Spleen (tissue), 11 donors: Measurements from ENCODE around the gene ADRA2B. TPM values are rescaled to one million over a fixed set of nuclear protein-coding genes. Genes with fewer than 3 reads are reported as not detected.
A peak's percentile ranks its signal among the peaks of the same experiment; 100 is the strongest.
"Not testable (repeated sequence)": the region's sequence is repeated elsewhere in the genome, so short reads cannot be mapped to it uniquely, and the experiment has no call there.

Experiments used
- DNase-seq: peaks from one replicate; pipeline ENCODE4 v3.0.0-alpha.2; 2020
- H3K27ac ChIP-seq, 8 donors: fragments of 200-600 bp; sonication (generic) in 7 of 8; 1 replicate in 4 of 8; 2 replicates in 4 of 8; pipeline versions ENCODE4 v1.5.0 to v1.8.0; 2016 to 2021; ENCODE audit warnings: inconsistent platforms in 4 of 8, mild to moderate bottlenecking in 4 of 8, moderate library complexity in 1 of 8
- H3K27me3 ChIP-seq, 7 donors: fragments of 200-600 bp; sonication (generic) in 6 of 7; replicated peaks in 1 of 7; 1 replicate in 4 of 7; 2 replicates in 3 of 7; pipeline versions ENCODE4 v1.5.0 to v1.8.0; 2016 to 2021; ENCODE audit warnings: inconsistent platforms in 3 of 7, mild to moderate bottlenecking in 1 of 7
- H3K36me3 ChIP-seq, 6 donors: fragments of 200-600 bp; sonication (generic) in 5 of 6; 1 replicate in 4 of 6; 2 replicates in 2 of 6; pipeline versions ENCODE4 v1.5.0 to v1.8.0; 2016 to 2021; ENCODE audit warnings: inconsistent platforms in 2 of 6
- H3K4me1 ChIP-seq, 6 donors: fragments of 200-600 bp; sonication (generic) in 5 of 6; 1 replicate in 3 of 6; 2 replicates in 3 of 6; pipeline versions ENCODE4 v1.5.0 to v1.8.0; 2016 to 2021; ENCODE audit warnings: inconsistent platforms in 3 of 6
- H3K4me3 ChIP-seq, 8 donors: fragments of 200-600 bp; sonication (generic) in 7 of 8; 1 replicate in 4 of 8; 2 replicates in 4 of 8; pipeline versions ENCODE4 v1.5.0 to v1.8.0; 2016 to 2021; ENCODE audit warnings: inconsistent platforms in 4 of 8, mild to moderate bottlenecking in 4 of 8, moderate library complexity in 2 of 8
- H3K9me3 ChIP-seq, 8 donors: fragments of 200-600 bp; sonication (generic) in 7 of 8; 1 replicate in 4 of 8; 2 replicates in 4 of 8; pipeline versions ENCODE4 v1.5.0 to v1.8.0; 2016 to 2021; ENCODE audit warnings: inconsistent platforms in 4 of 8
- POLR2A ChIP-seq, 3 donors: fragments of 450-650 bp; IDR thresholded peaks; one replicate each; pipeline ENCODE4 v1.5.1; 2017; ENCODE audit warnings: antibody characterized with exemption in 3 of 3, mild to moderate bottlenecking in 1 of 3
- POLR2AphosphoS5 ChIP-seq, 3 donors: sonication (generic); formaldehyde crosslinking; IDR thresholded peaks; one replicate each; pipeline ENCODE4 v1.5.1; 2017; ENCODE audit warnings: antibody characterized with exemption in 3 of 3
- WGBS, 5 donors: extraction: QIAGEN DNeasy Blood & Tissue Kit in 3 of 5; methylation state at CpG; one replicate each; pipeline versions ENCODE4 v1.1.5 to v1.1.7; 2013 to 2018; 5-methylcytosine and 5-hydroxymethylcytosine counted together
- intact Hi-C: fragments of 100-400 bp; cut with DNase I; formaldehyde crosslinking; loops from one replicate; pipeline ENCODE4 v1.15.0; 2023; ENCODE audit warnings: low total_unique reads
- polyA plus RNA-seq, 3 donors: library from polyadenylated mRNA; stranded (reverse); fragments of 200-250 nt; gene quantifications; one replicate each; pipeline ENCODE4 v1.2.1, GENCODE V29; 2013
- total RNA-seq, 7 donors: library from RNA; depleted of rRNA in 3 of 7; stranded (reverse); fragments of >200 nt in 3 of 7; fragmentation: NEBNext Ultra II Directional in 4 of 7; extraction: Animal tissue kit (Norgen Biotek cat#: 25700) in 4 of 7; gene quantifications; one replicate each; pipeline versions ENCODE4 v1.1.0 to v1.2.1, GENCODE V29; 2016 to 2021
- TF ChIP-seq, protein P1 (sequence below), 11 experiments: fragments of 200-600 bp in 7 of 11; fragments of 450-650 bp in 4 of 11; sonication (generic) in 4 of 11; IDR thresholded peaks in 8 of 11; conservative IDR thresholded peaks in 3 of 11; 1 replicate in 7 of 11; 2 replicates in 4 of 11; pipeline versions ENCODE4 v1.4.0 to v1.8.0; 2016 to 2021; ENCODE audit warnings: antibody characterized with exemption in 11 of 11, inconsistent platforms in 4 of 11, mild to moderate bottlenecking in 1 of 11
- donor health status: healthy with polysubstance abuse.
- donor health status: DM: no; HTN: no; CAD: no; lungs with moderate emphysema.
- donor health status: DM: no; HTN: no; CAD: no.
- donor health status: Bipolar disorder and iron deficiency.
- donor health status: healthy.
- donor health status: DM: no; HTN: no; CAD: no.
- donor health status: DM: yes; HTN: yes; CAD: no.

ADRA2B gene
- total and polyA plus RNA-seq, 10 donors = 1.8 to 14.2 (median 5.2) TPM

DNA sequence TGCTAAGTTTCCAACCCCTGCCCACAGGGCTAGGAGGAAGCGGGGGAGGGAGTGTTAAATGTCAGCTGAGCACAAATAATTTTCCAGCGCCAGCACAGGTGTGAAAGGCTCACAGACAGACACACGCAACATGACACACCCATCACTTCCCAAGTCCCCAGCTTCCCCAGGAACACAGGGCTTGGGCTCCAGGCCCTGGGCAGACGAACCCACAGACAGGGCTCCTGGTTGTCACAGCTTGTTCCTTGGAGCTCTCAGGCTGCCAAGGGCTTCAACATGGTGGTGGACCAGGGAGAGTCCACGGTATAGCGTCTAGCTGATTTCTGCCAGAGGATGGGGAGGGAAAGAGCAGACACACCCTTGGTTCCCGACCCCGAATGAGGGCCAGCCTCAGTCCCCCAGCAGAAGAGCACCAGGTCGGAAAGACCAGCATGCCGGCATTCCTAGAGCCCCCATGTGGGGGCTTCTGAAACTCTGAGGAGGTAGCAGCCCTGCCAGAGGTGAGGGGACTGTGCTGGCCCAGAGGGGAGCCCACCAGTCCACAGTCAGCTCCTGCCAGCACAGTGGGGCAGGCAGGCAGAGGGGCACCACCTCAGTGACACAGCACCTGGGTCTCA, 27.0 kb upstream of the ADRA2B start:
- Histone ChIP-seq H3K9me3 (no peaks in the 10 kb centered on the region), H3K4me3 (peak overlapping the region; percentile 58 to 91 (median 67)), H3K36me3 (peaks cover 0 to 33% (median 0%) of the 10 kb centered on the region in 6 donors), H3K4me1 (peaks cover 27 to 87% (median 67%) of the 10 kb centered on the region in 6 donors), H3K27ac (peak overlapping the region in 7 of 8 donors; percentile 51 to 95 (median 91)), H3K27me3 (no peaks in the 10 kb centered on the region)
- 64 to 77% (median 69%) methylated on average over 4 to 10 of the region's 10 CpGs for WGBS, 5 donors
- TF ChIP-seq, protein P1, sequence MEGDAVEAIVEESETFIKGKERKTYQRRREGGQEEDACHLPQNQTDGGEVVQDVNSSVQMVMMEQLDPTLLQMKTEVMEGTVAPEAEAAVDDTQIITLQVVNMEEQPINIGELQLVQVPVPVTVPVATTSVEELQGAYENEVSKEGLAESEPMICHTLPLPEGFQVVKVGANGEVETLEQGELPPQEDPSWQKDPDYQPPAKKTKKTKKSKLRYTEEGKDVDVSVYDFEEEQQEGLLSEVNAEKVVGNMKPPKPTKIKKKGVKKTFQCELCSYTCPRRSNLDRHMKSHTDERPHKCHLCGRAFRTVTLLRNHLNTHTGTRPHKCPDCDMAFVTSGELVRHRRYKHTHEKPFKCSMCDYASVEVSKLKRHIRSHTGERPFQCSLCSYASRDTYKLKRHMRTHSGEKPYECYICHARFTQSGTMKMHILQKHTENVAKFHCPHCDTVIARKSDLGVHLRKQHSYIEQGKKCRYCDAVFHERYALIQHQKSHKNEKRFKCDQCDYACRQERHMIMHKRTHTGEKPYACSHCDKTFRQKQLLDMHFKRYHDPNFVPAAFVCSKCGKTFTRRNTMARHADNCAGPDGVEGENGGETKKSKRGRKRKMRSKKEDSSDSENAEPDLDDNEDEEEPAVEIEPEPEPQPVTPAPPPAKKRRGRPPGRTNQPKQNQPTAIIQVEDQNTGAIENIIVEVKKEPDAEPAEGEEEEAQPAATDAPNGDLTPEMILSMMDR (IDR thresholded peaks at IDR 0.05 in 8 of 11, conservative IDR thresholded peaks at IDR 0.05 in 3 of 11) = no peak
- peak in 2 of 3 donors; percentile 24 to 53 for TF ChIP-seq POLR2AphosphoS5 (IDR thresholded peaks at IDR 0.05)
- intact Hi-C loops = no loop called here
- peak; percentile 66 for DNase-seq

DNA sequence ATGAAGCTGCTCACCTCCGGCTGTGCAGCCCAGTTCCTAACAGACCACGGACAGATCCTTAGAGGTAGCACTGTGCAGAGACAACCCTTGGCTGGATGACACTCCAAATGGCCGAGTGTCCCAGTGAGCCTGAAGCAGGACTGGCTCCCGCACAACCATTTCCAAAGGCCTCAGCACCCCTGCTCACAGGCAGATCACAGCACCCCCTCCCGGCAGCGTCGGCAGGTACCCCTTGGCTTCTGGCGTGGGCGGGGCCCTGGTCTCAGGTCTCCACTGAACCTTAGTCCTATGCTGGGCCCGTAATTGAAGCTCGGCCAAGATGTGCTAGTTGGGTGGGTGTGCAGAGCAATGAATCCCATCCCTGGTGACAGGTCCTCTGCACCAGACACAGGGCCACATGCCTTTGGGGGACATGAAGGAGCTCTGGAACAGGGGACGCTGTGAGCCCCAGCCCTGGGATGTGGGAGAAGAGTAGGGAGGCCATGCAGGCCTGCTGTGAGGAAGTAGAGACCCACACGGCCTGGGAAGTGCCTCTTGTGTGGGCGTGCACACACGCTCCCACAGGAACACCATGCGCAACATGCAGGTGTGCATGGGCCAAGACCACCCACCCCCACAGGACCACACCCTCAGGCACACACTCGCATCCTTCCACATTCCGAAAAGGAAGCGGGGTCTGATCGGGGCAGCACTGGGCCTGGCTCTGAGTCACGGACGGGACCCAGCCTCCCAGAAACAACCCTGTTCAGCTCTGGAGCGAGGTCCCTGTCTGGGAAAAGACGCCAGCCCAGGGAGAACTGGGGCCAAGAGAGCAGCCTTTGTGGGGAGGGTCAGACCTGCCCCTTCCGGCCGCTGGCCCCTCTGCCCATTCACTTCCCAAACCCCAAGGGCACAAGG, 26.1 kb upstream of the ADRA2B start:
- no peaks in the 10 kb centered on the region for H3K9me3 ChIP-seq
- intact Hi-C loops = no loop called here
- peak; percentile 84 for DNase-seq
- WGBS, 5 donors = 65 to 82% (median 76%) methylated on average over 15 to 26 of the region's 26 CpGs
- H3K27me3 ChIP-seq = no peaks in the 10 kb centered on the region
- TF ChIP-seq POLR2AphosphoS5 (IDR thresholded peaks at IDR 0.05) (peak; percentile 61 to 77 (median 76)), POLR2A (IDR thresholded peaks at IDR 0.05) (no peak)
- TF ChIP-seq, protein P1 (IDR thresholded peaks at IDR 0.05 in 8 of 11, conservative IDR thresholded peaks at IDR 0.05 in 3 of 11) = peak in 6 of 11 experiments; percentile 17 to 46 (median 34)
- peaks cover 0 to 33% (median 0%) of the 10 kb centered on the region in 6 donors for H3K36me3 ChIP-seq
- H3K4me3 ChIP-seq = peak overlapping the region in 6 of 8 donors; percentile 58 to 91 (median 69)
- peaks cover 18 to 86% (median 58%) of the 10 kb centered on the region in 6 donors for H3K4me1 ChIP-seq
- H3K27ac ChIP-seq = peak overlapping the region in 7 of 8 donors; percentile 4 to 95 (median 91)

DNA sequence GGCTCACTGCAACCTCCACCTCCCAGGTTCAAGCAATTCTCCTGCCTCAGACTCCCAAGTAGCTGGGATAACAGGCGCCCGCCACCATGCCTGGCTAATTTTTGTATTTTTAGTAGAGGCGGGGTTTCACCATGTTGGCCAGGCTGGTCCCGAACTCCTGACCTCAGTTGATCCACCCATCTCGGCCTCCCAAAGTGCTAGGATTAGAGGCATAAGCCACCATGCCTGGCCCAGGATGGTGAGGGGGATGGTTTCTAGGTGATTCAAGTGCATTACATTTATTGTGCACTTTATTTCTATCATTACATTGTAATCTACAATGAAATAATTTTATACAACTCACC, 25.2 kb upstream of the ADRA2B start:
- H3K9me3 ChIP-seq, intact Hi-C loops, H3K27me3 ChIP-seq: not testable (repeated sequence)
- Histone ChIP-seq H3K4me3 (peak overlapping the region in 3 of 8 donors; percentile 67 to 91 (median 73)), H3K4me1 (peaks cover 10 to 78% (median 50%) of the 10 kb centered on the region in 6 donors), H3K36me3 (peaks cover 0 to 33% (median 0%) of the 10 kb centered on the region in 6 donors), H3K27ac (peak overlapping the region in 2 of 8 donors; percentile 92 to 95)
- TF ChIP-seq POLR2AphosphoS5 (IDR thresholded peaks at IDR 0.05) (peak in 1 of 3 donors; percentile 2), POLR2A (IDR thresholded peaks at IDR 0.05) (peak in 1 of 3 donors; percentile 7)
- peak; percentile 35 for DNase-seq
- WGBS, 5 donors = 87 to 97% (median 94%) methylated on average over 5 of the region's 5 CpGs

- WGBS, 5 donors = 88 to 95% (median 89%) methylated on average over 12 to 13 of the region's 13 CpGs
- peak overlapping the region in 1 of 8 donors; percentile 91 for H3K4me3 ChIP-seq
- H3K27ac ChIP-seq = no peak overlapping the region
- intact Hi-C loops = no loop called here
- peak; percentile 70 for DNase-seq
- peaks cover 5 to 73% (median 45%) of the 10 kb centered on the region in 6 donors for H3K4me1 ChIP-seq
- no peaks in the 10 kb centered on the region for H3K27me3 ChIP-seq
- H3K9me3 ChIP-seq = no peaks in the 10 kb centered on the region
- H3K36me3 ChIP-seq = peaks cover 0 to 33% (median 0%) of the 10 kb centered on the region in 6 donors
- TF ChIP-seq POLR2A (IDR thresholded peaks at IDR 0.05) (no peak), POLR2AphosphoS5 (IDR thresholded peaks at IDR 0.05) (peak; percentile 57 to 79 (median 60))
- TF ChIP-seq, protein P1 (IDR thresholded peaks at IDR 0.05 in 8 of 11, conservative IDR thresholded peaks at IDR 0.05 in 3 of 11) = no peak
Observed at GRCh38 chr2:96140941-96141623, 24.7 kb upstream of the ADRA2B start.
